DND-41 (cell line): ENCODE results near the gene ENTPD2.
A peak's percentile ranks its signal among the peaks of the same experiment; 100 is the strongest.
"Not testable (repeated sequence)": the region's sequence is repeated elsewhere in the genome, so short reads cannot be mapped to it uniquely, and the experiment has no call there.

Source experiments
- ATAC-seq: fragments of 200-7000 bp; cut with Tn5 transposase; 3 replicates; pipeline ENCODE4 v1.9.1; 2021; ENCODE audit warnings: low read depth; ENCODE audit not compliant: insufficient read depth
- DNase-seq: peaks from one replicate; pipeline ENCODE4 v3.0.0-alpha.2; 2020
- H2AFZ ChIP-seq: 2 replicates; pipeline ENCODE4 v1.6.0; 2012; ENCODE audit warnings: low read depth, low read length
- H3K27ac ChIP-seq: 2 replicates; pipeline ENCODE4 v1.5.1; 2012; ENCODE audit warnings: low read length, inconsistent platforms
- H3K27me3 ChIP-seq: fragments of 200-600 bp; sonication (generic); 2 replicates; pipeline ENCODE4 v1.6.0; 2012; ENCODE audit warnings: low read length, mild to moderate bottlenecking, inconsistent platforms; ENCODE audit not compliant: insufficient read depth, poor library complexity
- H3K36me3 ChIP-seq: 2 replicates; pipeline ENCODE4 v1.5.1; 2012; ENCODE audit warnings: low read length, inconsistent platforms; ENCODE audit not compliant: insufficient read depth
- H3K4me1 ChIP-seq: 2 replicates; pipeline ENCODE4 v1.5.1; 2012; ENCODE audit warnings: mild to moderate bottlenecking, low read length; ENCODE audit not compliant: insufficient read depth
- H3K4me2 ChIP-seq: 2 replicates; pipeline ENCODE4 v1.6.0; 2012; ENCODE audit warnings: mild to moderate bottlenecking, moderate library complexity, low read length, inconsistent platforms; ENCODE audit not compliant: insufficient read depth
- H3K4me3 ChIP-seq, 2 experiments: fragments of 200-600 bp in 1 of 2; shearing (Covaris generic) in 1 of 2; 2 replicates each; pipeline ENCODE4 v1.5.1; 2012 to 2016; ENCODE audit warnings: inconsistent platforms in 2 of 2, low read length in 2 of 2, mild to moderate bottlenecking in 2 of 2, low read depth in 1 of 2, moderate library complexity in 1 of 2
- H3K79me2 ChIP-seq: 2 replicates; pipeline ENCODE4 v1.6.0; 2012; ENCODE audit warnings: low read length, inconsistent platforms; ENCODE audit not compliant: insufficient read depth
- H3K9ac ChIP-seq: 2 replicates; pipeline ENCODE4 v1.6.0; 2012; ENCODE audit warnings: low read depth, mild to moderate bottlenecking, inconsistent platforms, low read length, moderate library complexity
- H3K9me3 ChIP-seq: 2 replicates; pipeline ENCODE4 v1.5.1; 2012; ENCODE audit warnings: low read length, moderate library complexity, mild to moderate bottlenecking, inconsistent platforms; ENCODE audit not compliant: insufficient read depth, severe bottlenecking
- H4K20me1 ChIP-seq: 2 replicates; pipeline ENCODE4 v1.6.0; 2012; ENCODE audit warnings: low read length; ENCODE audit not compliant: insufficient read depth
- CTCF ChIP-seq: IDR thresholded peaks from 2 replicates; pipeline ENCODE4 v1.5.1; 2012; ENCODE audit warnings: borderline replicate concordance, low read length, moderate library complexity, mild to moderate bottlenecking; ENCODE audit not compliant: poor library complexity, severe bottlenecking; ENCODE audit errors: extremely low read depth
- EZH2 ChIP-seq: IDR thresholded peaks from 3 replicates; pipeline ENCODE4 v1.6.1; 2012; ENCODE audit warnings: borderline replicate concordance, low read depth, mild to moderate bottlenecking, moderate library complexity, low read length, inconsistent platforms; ENCODE audit not compliant: severe bottlenecking

Gene ENTPD2

GRCh38 chr9:137034039-137034708 is 19.7 kb downstream of the ENTPD2 start:
- peaks cover 15% of the 10 kb centered on the region for H3K4me1 ChIP-seq
- no peak overlapping the region for H3K4me3 ChIP-seq
- H3K27ac ChIP-seq, result no peak overlapping the region
- no peak overlapping the region for H3K4me2 ChIP-seq
- no peak for ATAC-seq
- no peak overlapping the region for H3K9ac ChIP-seq
- H3K27me3 ChIP-seq, result peaks cover 9% of the 10 kb centered on the region
- no peak for DNase-seq
- no peaks in the 10 kb centered on the region for H3K36me3 ChIP-seq
- no peak overlapping the region for H2AFZ ChIP-seq
- TF ChIP-seq EZH2 (no peak), CTCF (no peak)
- H3K79me2 ChIP-seq, result no peaks in the 10 kb centered on the region
- H3K9me3 ChIP-seq, result no peaks in the 10 kb centered on the region
- peaks cover 22% of the 10 kb centered on the region for H4K20me1 ChIP-seq

GRCh38 chr9:137033481-137033880 is 20.4 kb downstream of the ENTPD2 start:
- ATAC-seq, H3K36me3 ChIP-seq, H3K27ac ChIP-seq, H3K4me2 ChIP-seq, DNase-seq, H3K9ac ChIP-seq, H3K79me2 ChIP-seq, H3K9me3 ChIP-seq, H3K27me3 ChIP-seq, H2AFZ ChIP-seq, H3K4me3 ChIP-seq: not testable (repeated sequence)
- Histone ChIP-seq H3K4me1 (peaks cover 22% of the 10 kb centered on the region), H4K20me1 (peaks cover 20% of the 10 kb centered on the region)

GRCh38 chr9:137032858-137033257 is 21.0 kb downstream of the ENTPD2 start:
- Histone ChIP-seq H3K27ac (no peak overlapping the region), H3K79me2 (no peaks in the 10 kb centered on the region), H3K4me3 (no peak overlapping the region), H3K4me1 (peaks cover 25% of the 10 kb centered on the region), H4K20me1 (peaks cover 20% of the 10 kb centered on the region), H3K27me3 (peaks cover 9% of the 10 kb centered on the region), H2AFZ (no peak overlapping the region), H3K9ac (no peak overlapping the region), H3K9me3 (no peaks in the 10 kb centered on the region), H3K36me3 (no peaks in the 10 kb centered on the region), H3K4me2 (no peak overlapping the region)
- ATAC-seq (no peak), DNase-seq (no peak)
- TF ChIP-seq CTCF, result no peak
- TF ChIP-seq EZH2, result no peak

GRCh38 chr9:137031904-137032640 is 21.8 kb downstream of the ENTPD2 start, which contains the start of gene FUT7:
FUT7 (minus strand) TSS chr9:137032088; CDS start chr9:137031991, 97 bp downstream.
- no peak within 1 kb of the TSS for H3K4me2 ChIP-seq
- H3K9ac ChIP-seq, result no peak within 1 kb of the TSS
- peaks cover 9% of the 10 kb centered on the region for H3K27me3 ChIP-seq

More at GRCh38 chr9:137031904-137032640, 21.8 kb downstream of the ENTPD2 start, which contains the start of gene FUT7:
- Histone ChIP-seq H3K4me1 (peaks cover 31% of the 10 kb centered on the region), H3K4me3 (no peak within 1 kb of the TSS), H4K20me1 (peaks cover 20% of the 10 kb centered on the region), H3K79me2 (no peaks in the 10 kb centered on the region), H3K27ac (no peak within 1 kb of the TSS), H3K9me3 (no peaks in the 10 kb centered on the region), H3K36me3 (no peaks in the 10 kb centered on the region), H2AFZ (no peak within 1 kb of the TSS)
- DNase-seq, result peak; percentile 43
- ATAC-seq, result no peak
- TF ChIP-seq EZH2, result no peak
